GM18858 (cell line): ENCODE data around the gene OR13C3.
"Not testable (repeated sequence)": the region's sequence is repeated elsewhere in the genome, so short reads cannot be mapped to it uniquely, and the experiment has no call there.

Experiments used
- ATAC-seq: cut with Tn5 transposase; IDR thresholded peaks from one replicate; pipeline ENCODE4 v1.9.1; 2021; ENCODE audit not compliant: unreplicated experiment

The OR13C3 gene

GRCh38 chr9:104536756-104537155 lies at the start of gene OR13C3:
Gene OR13C3 (minus strand): TSS chr9:104536856. CDS start chr9:104536723, 133 bp downstream.
- ATAC-seq, result no peak

DNA sequence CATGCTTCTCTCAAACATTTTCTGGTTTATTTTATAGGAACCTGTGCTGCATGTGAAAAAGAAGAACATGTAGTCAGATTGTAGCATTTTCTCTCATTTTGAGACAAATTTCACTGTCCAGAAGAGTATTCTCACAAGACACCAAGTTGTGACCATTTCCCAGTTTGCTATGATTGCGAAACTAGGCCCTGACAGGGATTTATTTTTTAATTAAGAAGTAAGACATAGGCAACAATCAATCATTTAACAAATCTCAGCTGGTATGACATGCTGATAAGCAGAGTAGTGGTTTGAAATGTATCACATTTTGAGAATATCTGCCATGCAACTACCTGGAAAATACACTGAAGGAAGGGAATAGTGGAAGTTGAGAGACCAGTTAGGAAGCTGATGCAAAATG lies 43.9 kb upstream of the OR13C3 start:
- no peak for ATAC-seq

DNA sequence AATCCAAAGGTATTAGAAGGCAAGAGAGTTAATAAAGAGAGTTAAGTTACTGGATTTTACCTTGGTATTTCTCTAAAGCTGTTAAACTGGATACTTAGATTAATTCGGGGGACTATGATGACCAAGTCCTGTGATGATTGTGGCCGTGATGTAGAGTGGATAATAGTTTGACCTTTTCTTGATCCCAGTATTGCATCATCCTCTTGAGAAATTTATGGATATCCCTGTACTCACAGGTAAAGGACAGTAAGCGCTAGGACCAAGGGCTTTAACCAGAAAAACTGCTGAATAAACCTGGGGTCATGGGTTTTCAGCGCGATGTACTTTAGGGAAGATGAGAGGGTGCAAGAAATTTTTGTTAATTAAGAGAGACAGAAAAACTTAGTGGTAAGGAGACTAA lies 40.6 kb upstream of the OR13C3 start:
- ATAC-seq, result no peak

- ATAC-seq, result no peak
Measured at GRCh38 chr9:104575456-104575855, 38.8 kb upstream of the OR13C3 start.

DNA sequence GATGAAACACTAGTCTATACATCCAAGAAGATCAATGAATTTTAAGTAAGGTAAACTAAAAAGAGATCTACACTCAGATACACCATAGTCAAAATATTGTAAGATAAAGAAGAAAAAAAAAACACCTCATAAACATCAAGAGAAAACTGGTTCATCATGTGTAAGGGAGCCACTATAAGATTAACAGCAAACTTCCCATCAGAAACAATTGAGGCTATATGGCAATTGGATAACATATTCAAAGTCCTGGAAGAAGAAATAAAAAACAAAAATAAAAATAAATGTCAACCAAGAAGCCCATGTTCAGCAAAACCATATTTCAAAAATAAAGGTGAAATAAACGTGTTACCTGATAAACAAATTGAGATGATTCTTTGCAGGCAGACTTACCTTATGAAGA lies 36.0 kb upstream of the OR13C3 start:
- no peak for ATAC-seq

GRCh38 chr9:104568868-104569267 lies 32.2 kb upstream of the OR13C3 start, which contains the start of gene OR13C8:
Gene OR13C8 (plus strand): TSS chr9:104569168. CDS start chr9:104569168, 0 bp downstream.
- no peak for ATAC-seq

DNA sequence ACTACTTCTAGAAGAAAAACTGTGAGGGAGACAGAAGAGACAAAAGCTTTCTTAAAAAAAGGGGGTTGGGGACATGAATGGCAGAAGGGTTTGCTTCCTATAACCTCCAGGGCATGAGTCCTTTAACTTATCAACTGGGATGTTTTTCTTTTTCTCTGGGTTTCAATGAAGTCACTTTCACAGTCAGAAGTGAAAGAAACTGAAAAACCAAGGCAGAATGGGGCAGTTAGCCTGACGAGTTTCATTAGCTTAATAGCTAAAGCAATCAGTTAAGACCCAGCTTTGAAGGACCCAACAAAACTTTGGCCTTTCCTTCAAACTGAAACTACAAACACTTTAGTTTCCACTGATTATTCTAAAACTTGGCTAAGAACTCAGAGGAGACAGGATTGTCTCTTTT lies 27.7 kb upstream of the OR13C3 start:
- no peak for ATAC-seq

- no peak for ATAC-seq
Measured at GRCh38 chr9:104556830-104557634, 20.4 kb upstream of the OR13C3 start.

- no peak for ATAC-seq
Measured at GRCh38 chr9:104555521-104555920, 18.9 kb upstream of the OR13C3 start.

DNA sequence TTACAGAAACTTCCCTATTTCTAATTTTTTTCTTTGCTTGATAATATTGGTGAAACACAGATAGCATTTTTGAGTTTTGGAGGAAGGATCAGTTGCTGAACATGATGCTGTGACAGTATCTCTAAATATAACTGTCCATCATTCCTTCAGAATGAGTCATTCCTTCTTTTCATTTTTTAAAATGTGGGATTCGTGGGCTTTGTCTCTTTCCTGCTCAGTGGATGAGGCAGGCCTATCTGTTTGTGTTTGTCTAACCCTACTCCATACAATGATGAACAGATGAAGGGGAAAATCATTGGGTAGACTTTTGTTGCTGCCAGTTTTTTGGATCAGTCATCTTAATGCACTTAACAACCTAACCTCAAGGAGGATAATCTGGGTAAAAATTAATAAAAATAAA lies 16.6 kb upstream of the OR13C3 start:
- no peak for ATAC-seq

DNA sequence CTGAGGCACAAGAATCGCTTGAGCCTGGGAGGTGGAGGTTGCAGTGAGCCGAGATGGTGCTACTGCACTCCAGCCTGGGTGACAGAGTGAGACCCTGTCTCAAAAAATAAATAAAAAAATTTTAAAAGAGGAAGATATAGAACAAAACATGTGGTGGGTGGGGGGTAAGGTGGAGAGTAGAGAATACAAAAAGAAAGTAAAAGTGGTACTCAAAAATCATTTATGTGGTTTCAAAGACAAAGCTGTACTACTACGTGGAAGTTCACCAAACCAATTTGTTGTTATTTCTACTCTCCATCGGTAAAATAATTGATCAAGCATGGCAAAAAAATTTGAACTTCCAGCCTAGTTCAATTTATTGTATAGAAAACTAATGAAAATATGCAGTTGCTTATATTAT lies 8.0 kb upstream of the OR13C3 start:
- ATAC-seq, result no peak

GRCh38 chr9:104539275-104539674 lies 2.6 kb upstream of the OR13C3 start:
- no peak for ATAC-seq

DNA sequence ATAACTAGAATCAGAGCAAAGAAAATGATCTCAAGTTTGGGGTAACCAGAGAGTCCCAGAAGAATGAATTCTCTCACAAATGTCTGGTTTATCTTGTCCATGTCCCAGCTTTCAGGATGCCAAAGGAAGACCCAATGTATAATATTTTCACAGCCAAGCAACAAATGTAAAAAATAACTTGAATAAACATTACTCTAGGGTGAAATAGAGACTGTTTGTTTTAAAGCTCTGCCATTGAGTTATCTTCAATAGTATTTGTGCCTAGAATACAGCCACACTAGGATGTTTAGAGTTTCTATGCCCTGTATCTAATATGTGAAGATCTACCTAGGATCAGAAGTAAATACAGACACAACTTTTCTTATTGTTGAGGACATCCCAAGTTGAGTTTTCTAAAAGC lies 9.5 kb downstream of the OR13C3 start, which contains the start of gene OR13C4:
Gene OR13C4 (minus strand): TSS at position 101 of the 400 bp plus-strand sequence. CDS start 0 bp downstream, at position 101.
- no peak for ATAC-seq

DNA sequence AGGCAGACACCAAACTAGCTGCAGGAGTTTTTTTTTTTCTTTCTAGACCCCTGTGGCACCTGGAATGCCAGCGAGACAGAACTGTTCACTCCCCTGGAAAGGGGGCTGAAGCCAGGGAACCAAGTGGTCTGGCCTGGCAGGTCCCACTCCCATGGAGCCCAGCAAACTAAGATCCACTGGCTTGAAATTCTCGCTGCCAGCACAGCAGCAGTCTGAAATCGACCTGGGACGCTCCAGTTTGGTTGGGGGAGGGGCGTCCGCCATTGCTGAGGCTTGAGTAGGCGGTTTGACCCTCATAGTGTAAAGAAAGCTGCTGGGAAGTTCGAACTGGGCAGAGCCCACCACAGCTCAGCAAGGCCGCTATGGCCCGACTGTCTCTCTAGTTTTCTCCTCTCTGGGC lies 16.4 kb downstream of the OR13C3 start:
- ATAC-seq, result not testable (repeated sequence)

DNA sequence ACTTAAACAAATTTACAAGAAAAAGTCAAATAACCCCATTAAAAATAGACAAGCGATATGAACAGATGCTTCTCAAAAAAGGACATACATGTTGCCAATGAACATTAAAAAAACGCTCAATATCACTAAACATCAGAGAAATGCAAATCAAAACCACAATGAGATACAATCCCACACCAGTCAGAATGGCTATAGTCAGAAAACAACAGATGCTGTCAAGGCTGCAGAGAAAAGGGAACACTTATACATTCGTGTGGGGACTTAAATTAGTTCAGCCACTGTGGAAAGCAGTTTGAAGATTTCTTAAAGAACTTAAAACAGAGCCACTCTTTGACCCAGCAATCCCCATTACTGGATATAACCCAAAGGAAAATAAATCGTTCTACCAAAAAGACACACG lies 21.8 kb downstream of the OR13C3 start:
- ATAC-seq, result no peak

GRCh38 chr9:104506565-104506964 lies 30.1 kb downstream of the OR13C3 start:
- ATAC-seq, result no peak

GRCh38 chr9:104503963-104504362 lies 32.7 kb downstream of the OR13C3 start, which contains the start of gene OR13F1:
Gene OR13F1 (plus strand): TSS chr9:104504263. CDS start chr9:104504263, 0 bp downstream.
- ATAC-seq, result no peak

- no peak for ATAC-seq
Measured at GRCh38 chr9:104503440-104503839, 33.2 kb downstream of the OR13C3 start.

DNA sequence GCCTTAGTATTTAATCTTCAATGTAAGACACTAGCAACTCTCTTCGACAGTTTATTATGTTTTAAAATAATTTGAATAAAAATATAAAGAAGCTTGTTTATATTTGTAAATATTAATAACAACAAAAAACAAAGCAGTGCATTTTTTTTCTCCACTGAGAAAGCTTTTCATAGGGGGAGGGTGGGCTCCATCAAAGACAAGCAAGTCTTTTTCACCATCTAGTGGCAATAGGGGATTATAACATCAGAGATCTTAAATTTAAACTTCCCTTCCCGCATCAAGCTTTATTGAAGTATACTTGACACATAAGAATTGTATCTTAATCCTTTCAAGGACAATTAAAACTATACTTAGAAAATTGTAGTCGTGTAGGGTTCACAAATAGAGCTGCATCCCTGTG lies 41.8 kb downstream of the OR13C3 start:
- ATAC-seq, result no peak
